OCI-LY3 (cell line): ENCODE measurements around the gene TTYH2.

Experiments
- H2AFZ ChIP-seq: fragments of 200-600, 300-600 bp; shearing (Covaris generic); 2 replicates; pipeline ENCODE4 v1.6.0; 2014; ENCODE audit warnings: antibody characterized with exemption, low read depth, low read length
- H3K27ac ChIP-seq: fragments of 200-600, 300-600 bp; sonication (generic); 2 replicates; pipeline ENCODE4 v1.5.1; 2014; ENCODE audit warnings: mild to moderate bottlenecking, low read length, moderate library complexity, mixed read lengths
- H3K27me3 ChIP-seq: fragments of 200-600, 300-600 bp; sonication (generic); 2 replicates; pipeline ENCODE4 v1.6.1; 2014; ENCODE audit warnings: low read depth, low read length, mixed read lengths
- H3K36me3 ChIP-seq: fragments of 200-600, 300-600 bp; sonication (generic); replicated peaks from 2 replicates; pipeline ENCODE3; 2014; ENCODE audit warnings: low read depth, low read length, mixed read lengths
- H3K4me1 ChIP-seq: fragments of 300-600, 200-600 bp; sonication (generic); 2 replicates; pipeline ENCODE4 v1.6.1; 2014; ENCODE audit warnings: low read length, mixed read lengths
- H3K4me2 ChIP-seq: fragments of 200-600, 300-600 bp; sonication (generic); 2 replicates; pipeline ENCODE4 v1.6.1; 2014; ENCODE audit warnings: low read length, mixed read lengths
- H3K4me3 ChIP-seq: fragments of 300-600, 200-600 bp; sonication (generic); 2 replicates; pipeline ENCODE4 v1.5.1; 2014; ENCODE audit warnings: antibody characterized with exemption, mild to moderate bottlenecking, low read length, moderate library complexity
- H3K79me2 ChIP-seq: fragments of 300-600, 200-600 bp; shearing (Covaris generic); 2 replicates; pipeline ENCODE4 v1.6.1; 2014; ENCODE audit warnings: mild to moderate bottlenecking, low read length, mixed read lengths
- H3K9ac ChIP-seq: fragments of 300-600, 200-600 bp; shearing (Covaris generic); 2 replicates; pipeline ENCODE4 v1.6.0; 2014; ENCODE audit warnings: mild to moderate bottlenecking, low read length, moderate library complexity
- H3K9me3 ChIP-seq: fragments of 200-600, 300-600 bp; shearing (Covaris generic); 2 replicates; pipeline ENCODE4 v1.6.1; 2014; ENCODE audit warnings: low read length, mixed read lengths; ENCODE audit not compliant: insufficient read depth
- H4K20me1 ChIP-seq: fragments of 200-600, 300-600 bp; sonication (generic); 2 replicates; pipeline ENCODE4 v1.6.1; 2016; ENCODE audit warnings: low read length, mixed read lengths; ENCODE audit not compliant: insufficient read depth
- EZH2phosphoT487 ChIP-seq: fragments of 200-600 bp; shearing (Covaris generic); IDR thresholded peaks from 2 replicates; pipeline ENCODE4 v1.6.1; 2018; ENCODE audit warnings: antibody characterized with exemption, mixed run types, low read depth
- TF ChIP-seq, protein P1 (sequence below): fragments of 200-600, 300-600 bp; sonication (generic); IDR thresholded peaks from 2 replicates; pipeline ENCODE4 v1.5.1; 2014; ENCODE audit warnings: antibody characterized with exemption, low read length, low read depth

The TTYH2 gene

GRCh38 chr17:74205274-74205673, 8.1 kb upstream of the TTYH2 start:
- H3K4me3 ChIP-seq: peak overlapping the region; percentile 100
- H3K4me1 ChIP-seq: peaks cover 18% of the 10 kb centered on the region
- H3K27me3 ChIP-seq: peaks cover 10% of the 10 kb centered on the region
- no peak for TF ChIP-seq EZH2phosphoT487
- TF ChIP-seq, protein P1, sequence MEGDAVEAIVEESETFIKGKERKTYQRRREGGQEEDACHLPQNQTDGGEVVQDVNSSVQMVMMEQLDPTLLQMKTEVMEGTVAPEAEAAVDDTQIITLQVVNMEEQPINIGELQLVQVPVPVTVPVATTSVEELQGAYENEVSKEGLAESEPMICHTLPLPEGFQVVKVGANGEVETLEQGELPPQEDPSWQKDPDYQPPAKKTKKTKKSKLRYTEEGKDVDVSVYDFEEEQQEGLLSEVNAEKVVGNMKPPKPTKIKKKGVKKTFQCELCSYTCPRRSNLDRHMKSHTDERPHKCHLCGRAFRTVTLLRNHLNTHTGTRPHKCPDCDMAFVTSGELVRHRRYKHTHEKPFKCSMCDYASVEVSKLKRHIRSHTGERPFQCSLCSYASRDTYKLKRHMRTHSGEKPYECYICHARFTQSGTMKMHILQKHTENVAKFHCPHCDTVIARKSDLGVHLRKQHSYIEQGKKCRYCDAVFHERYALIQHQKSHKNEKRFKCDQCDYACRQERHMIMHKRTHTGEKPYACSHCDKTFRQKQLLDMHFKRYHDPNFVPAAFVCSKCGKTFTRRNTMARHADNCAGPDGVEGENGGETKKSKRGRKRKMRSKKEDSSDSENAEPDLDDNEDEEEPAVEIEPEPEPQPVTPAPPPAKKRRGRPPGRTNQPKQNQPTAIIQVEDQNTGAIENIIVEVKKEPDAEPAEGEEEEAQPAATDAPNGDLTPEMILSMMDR: no peak
- H3K4me2 ChIP-seq: peak overlapping the region; percentile 91
- H3K9ac ChIP-seq: peak overlapping the region; percentile 99; the same call in 1 of the 2 replicates
- H3K9me3 ChIP-seq: no peaks in the 10 kb centered on the region
- peaks cover 45% of the 10 kb centered on the region for H3K36me3 ChIP-seq
- H4K20me1 ChIP-seq: peaks cover 50% of the 10 kb centered on the region
- no peak overlapping the region for H2AFZ ChIP-seq
- peak overlapping the region; percentile 29; the same call in 1 of the 2 replicates for H3K27ac ChIP-seq
- peaks cover 51% of the 10 kb centered on the region for H3K79me2 ChIP-seq

DNA sequence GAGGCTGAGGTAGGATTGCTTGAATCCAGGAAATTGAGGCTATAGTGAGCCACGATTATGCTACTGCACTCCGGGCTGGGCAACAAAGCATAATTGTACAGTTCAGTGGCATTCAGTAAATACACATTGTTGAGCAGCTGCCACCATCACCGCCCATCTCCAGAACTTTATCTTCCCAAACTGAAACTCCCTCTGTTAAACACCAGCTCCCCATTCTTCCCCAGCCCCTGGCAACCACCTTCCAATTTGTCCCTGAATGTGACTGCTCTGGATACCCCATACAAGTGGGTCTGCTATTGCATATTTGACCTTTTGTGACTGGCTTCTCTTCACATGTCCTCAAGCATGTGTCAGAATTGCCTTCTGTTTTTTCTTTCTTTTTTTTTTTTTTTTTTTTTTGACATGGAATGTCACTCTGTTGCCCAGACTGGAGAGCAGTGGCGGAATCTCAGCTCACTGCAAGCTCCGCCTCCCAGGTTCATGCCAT, 7.0 kb upstream of the TTYH2 start:
- Histone ChIP-seq H3K9me3 (no peaks in the 10 kb centered on the region), H3K27ac (no peak overlapping the region), H3K27me3 (peaks cover 2% of the 10 kb centered on the region), H3K36me3 (peaks cover 51% of the 10 kb centered on the region), H3K4me2 (no peak overlapping the region), H2AFZ (no peak overlapping the region), H3K9ac (no peak overlapping the region), H4K20me1 (peaks cover 59% of the 10 kb centered on the region), H3K4me3 (no peak overlapping the region), H3K4me1 (peaks cover 23% of the 10 kb centered on the region), H3K79me2 (peaks cover 51% of the 10 kb centered on the region)
- TF ChIP-seq, protein P1: no peak
- no peak for TF ChIP-seq EZH2phosphoT487

- Histone ChIP-seq H3K4me3 (no peak overlapping the region), H3K9ac (no peak overlapping the region), H3K4me2 (no peak overlapping the region), H3K79me2 (peaks cover 43% of the 10 kb centered on the region), H3K27ac (peak overlapping the region; percentile 86), H3K36me3 (peaks cover 35% of the 10 kb centered on the region), H2AFZ (no peak overlapping the region), H3K9me3 (no peaks in the 10 kb centered on the region), H3K27me3 (no peaks in the 10 kb centered on the region), H3K4me1 (peaks cover 33% of the 10 kb centered on the region), H4K20me1 (peaks cover 55% of the 10 kb centered on the region)
- TF ChIP-seq, protein P1: peak; percentile 93
- no peak for TF ChIP-seq EZH2phosphoT487
Measured at GRCh38 chr17:74210191-74211140, 2.9 kb upstream of the TTYH2 start.

GRCh38 chr17:74211141-74211911, 2.0 kb upstream of the TTYH2 start:
- no peaks in the 10 kb centered on the region for H3K27me3 ChIP-seq
- H3K27ac ChIP-seq: peak overlapping the region; percentile 86
- H3K79me2 ChIP-seq: peaks cover 35% of the 10 kb centered on the region
- H4K20me1 ChIP-seq: peaks cover 46% of the 10 kb centered on the region
- peak overlapping the region; percentile 83; the same call in 1 of the 2 replicates for H3K4me2 ChIP-seq
- TF ChIP-seq EZH2phosphoT487: no peak
- TF ChIP-seq, protein P1: no peak
- no peak overlapping the region for H2AFZ ChIP-seq
- H3K9me3 ChIP-seq: no peaks in the 10 kb centered on the region
- peak overlapping the region; percentile 86; the same call in 1 of the 2 replicates for H3K4me3 ChIP-seq
- peak overlapping the region; percentile 61; the same call in 1 of the 2 replicates for H3K9ac ChIP-seq
- H3K4me1 ChIP-seq: peaks cover 32% of the 10 kb centered on the region
- H3K36me3 ChIP-seq: peaks cover 29% of the 10 kb centered on the region
